GM12878 (cell line): ENCODE results near the gene ANXA2R. TPM values are rescaled to one million over a fixed set of nuclear protein-coding genes. Genes with fewer than 3 reads are reported as not detected.

Experiments
- ATAC-seq: fragments of 200-7000 bp; cut with Tn5 transposase; 3 replicates; pipeline ENCODE4 v1.9.1; 2020; ENCODE audit warnings: mild to moderate bottlenecking, moderate library complexity
- BruUV-seq: library from RNA; stranded (reverse); fragments of 400-500 nt; replicated peaks from 2 replicates; lab custom pipeline; 2021; lab: Mats Ljungman, UMichigan
- CTCF ChIA-PET: fragments of 300-600 bp; sonication (Branson Sonifier 250); formaldehyde crosslinking; extraction: SDS; loops from one replicate; lab custom pipeline; 2021; ENCODE audit warnings: inconsistent platforms; lab: Yijun Ruan, JAX
- POLR2A ChIA-PET: fragments of 350-600 bp; formaldehyde crosslinking; extraction: SDS; loops from one replicate; lab custom pipeline; 2021; ENCODE audit warnings: inconsistent platforms; lab: Charles Lee
- RAD21 ChIA-PET: fragments of 300-600 bp; sonication (Branson Sonifier 250); formaldehyde crosslinking; loops from one replicate; lab custom pipeline; 2023; ENCODE audit warnings: antibody characterized with exemption; ENCODE audit not compliant: unreplicated experiment; lab: Charles Lee
- SMC1A ChIA-PET: fragments of 300-600 bp; sonication (Branson Sonifier 250); formaldehyde crosslinking; loops from one replicate; lab custom pipeline; 2023; ENCODE audit not compliant: unreplicated experiment, uncharacterized antibody; lab: Charles Lee
- DNase-seq: peaks from one replicate; pipeline ENCODE4 v3.0.0-alpha.2; 2011; ENCODE audit warnings: low read depth, low spot score
- FAIRE-seq: peaks from 3 replicates; lab custom pipeline; 2011; peaks lifted over from hg19 to GRCh38; lab: Jason Lieb, UNC
- H2AFZ ChIP-seq: 2 replicates; pipeline ENCODE4 v1.6.0; 2011; ENCODE audit warnings: low read depth, low read length, control low read depth; ENCODE audit not compliant: control insufficient read depth
- H3K27ac ChIP-seq: 2 replicates; pipeline ENCODE4 v1.5.1; 2011; ENCODE audit warnings: control low read depth; ENCODE audit not compliant: control insufficient read depth, insufficient read depth
- H3K27me3 ChIP-seq, 2 experiments: replicated peaks in 1 of 2; 2 replicates each; pipeline versions ENCODE4 v1.6.0 to v1.6.1; 2011; ENCODE audit warnings: low read length in 1 of 2; ENCODE audit not compliant: control insufficient read depth in 2 of 2, insufficient read depth in 2 of 2
- H3K36me3 ChIP-seq, 2 experiments: 2 replicates each; pipeline ENCODE4 v1.5.1; 2011; ENCODE audit warnings: low read length in 1 of 2; ENCODE audit not compliant: control insufficient read depth in 2 of 2, insufficient read depth in 2 of 2
- H3K4me1 ChIP-seq: 2 replicates; pipeline ENCODE4 v1.6.1; 2011; ENCODE audit warnings: mild to moderate bottlenecking, low read length, moderate library complexity, mixed read lengths; ENCODE audit not compliant: control insufficient read depth, insufficient read depth
- H3K4me2 ChIP-seq: 2 replicates; pipeline ENCODE4 v1.6.0; 2011; ENCODE audit warnings: control low read depth; ENCODE audit not compliant: control insufficient read depth, insufficient read depth
- H3K4me3 ChIP-seq: fragments of 200-600 bp; sonication (generic); 2 replicates; pipeline ENCODE4 v1.5.1; 2016
- H3K79me2 ChIP-seq: 2 replicates; pipeline ENCODE4 v1.6.0; 2011; ENCODE audit warnings: low read length; ENCODE audit not compliant: control insufficient read depth, insufficient read depth
- H3K9ac ChIP-seq: 2 replicates; pipeline ENCODE4 v1.8.0; 2011; ENCODE audit warnings: low read length, control low read depth, mixed read lengths; ENCODE audit not compliant: control insufficient read depth, insufficient read depth
- H3K9me3 ChIP-seq: replicated peaks from 3 replicates; pipeline ENCODE4 v1.5.1; 2011; ENCODE audit warnings: mild to moderate bottlenecking, low read length; ENCODE audit not compliant: control insufficient read depth, insufficient read depth
- H4K20me1 ChIP-seq: 2 replicates; pipeline ENCODE4 v1.6.0; 2011; ENCODE audit not compliant: control insufficient read depth, insufficient read depth
- DPF2 ChIP-seq: fragments of 450-650 bp; IDR thresholded peaks from 2 replicates; pipeline ENCODE4 v1.6.1; 2017; ENCODE audit warnings: mild to moderate bottlenecking
- ESRRA ChIP-seq: IDR thresholded peaks from 2 replicates; pipeline ENCODE4 v1.6.1; 2012; ENCODE audit warnings: mild to moderate bottlenecking, low read length, improper control_type of control experiment
- KDM1A ChIP-seq: fragments of 200-600 bp; sonication (generic); IDR thresholded peaks from 2 replicates; pipeline ENCODE4 v1.6.1; 2016; ENCODE audit warnings: borderline replicate concordance
- KLF5 ChIP-seq: fragments of 450-650 bp; IDR thresholded peaks from 2 replicates; pipeline ENCODE4 v1.6.1; 2014; ENCODE audit warnings: mild to moderate bottlenecking; ENCODE audit not compliant: partially characterized antibody
- MEF2B ChIP-seq: fragments of 450-650 bp; IDR thresholded peaks from 2 replicates; pipeline ENCODE4 v1.6.1; 2018; ENCODE audit warnings: mild to moderate bottlenecking, moderate library complexity; ENCODE audit not compliant: partially characterized antibody, poor library complexity, severe bottlenecking
- MTA2 ChIP-seq: fragments of 450-650 bp; IDR thresholded peaks from 2 replicates; pipeline ENCODE4 v1.6.1; 2016; ENCODE audit warnings: low read depth, mild to moderate bottlenecking, moderate library complexity
- NFIC ChIP-seq: IDR thresholded peaks from 2 replicates; pipeline ENCODE4 v1.6.1; 2012; ENCODE audit warnings: low read depth, mild to moderate bottlenecking, inconsistent platforms, low read length, moderate library complexity
- NFXL1 ChIP-seq: fragments of 450-650 bp; IDR thresholded peaks from 2 replicates; pipeline ENCODE4 v1.6.1; 2017; ENCODE audit warnings: antibody characterized with exemption, mild to moderate bottlenecking, borderline replicate concordance
- POLR2AphosphoS2 ChIP-seq: IDR thresholded peaks from 2 replicates; pipeline ENCODE4 v1.6.1; 2011; ENCODE audit warnings: low read depth, mild to moderate bottlenecking, low read length, improper control_type of control experiment, moderate library complexity
- POU2F2 ChIP-seq: IDR thresholded peaks from 3 replicates; pipeline ENCODE4 v1.6.1; 2011; ENCODE audit warnings: low read depth, mild to moderate bottlenecking, low read length, borderline replicate concordance
- SIX5 ChIP-seq: IDR thresholded peaks from 2 replicates; pipeline ENCODE4 v1.6.1; 2011; ENCODE audit warnings: mild to moderate bottlenecking, low read depth, low read length, moderate library complexity; ENCODE audit not compliant: severe bottlenecking
- SMC3 ChIP-seq: IDR thresholded peaks from 2 replicates; pipeline ENCODE4 v1.6.1; 2011; ENCODE audit warnings: low read length, improper control_type of control experiment, borderline replicate concordance
- WGBS: methylation state at CpG from one replicate; pipeline ENCODE4 v1.1.6; 2016; ENCODE audit warnings: low lambda C conversion rate; ENCODE audit not compliant: insufficient replicate concordance, insufficient coverage; ENCODE audit errors: missing lambda C conversion rate; 5-methylcytosine and 5-hydroxymethylcytosine counted together
- in situ Hi-C: fragments of 300-500 bp; cut with MboI; formaldehyde crosslinking; loops from 9 replicates; pipeline ENCODE4 v1.14.3; 2018; ENCODE audit warnings: mixed read lengths
- intact Hi-C: fragments of 100-400 bp; cut with micrococcal nuclease; formaldehyde crosslinking; loops from one replicate; pipeline ENCODE4 v1.14.2; 2022; ENCODE audit not compliant: unreplicated experiment
- polyA plus RNA-seq, 11 experiments: library from polyadenylated mRNA; depleted of rRNA in 4 of 11; unstranded in 6 of 11; stranded (reverse) in 5 of 11; fragments of >200 nt; fragmentation: Nextera tagmentation in 4 of 11; fragmentation: Illumina TruSeq in 1 of 11; extraction: Ambion mirVana in 4 of 11; extraction: Trizol in 1 of 11; gene quantifications; 1 replicate in 1 of 11; 2 replicates in 10 of 11; pipeline versions ENCODE4 v1.2.1 to v1.2.3, GENCODE V29; 2011 to 2016; ENCODE audit warnings: inconsistent platforms in 2 of 11, missing spikeins in 2 of 11, low read depth in 1 of 11
- total RNA-seq, 4 experiments: library from RNA; depleted of rRNA in 3 of 4; stranded (reverse); fragments of >200 nt in 3 of 4; fragmentation: Illumina TruSeq in 1 of 4; extraction: Trizol in 1 of 4; gene quantifications; 2 replicates each; pipeline versions ENCODE4 v1.2.1 to v1.2.3, GENCODE V29; 2013 to 2021
- TF ChIP-seq, protein P1 (sequence below): fragments of 450-650 bp; IDR thresholded peaks from 2 replicates; pipeline ENCODE4 v1.6.1; 2016; ENCODE audit warnings: mild to moderate bottlenecking
- TF ChIP-seq, protein P2 (sequence below): fragments of 450-650 bp; IDR thresholded peaks from 2 replicates; pipeline ENCODE4 v1.6.1; 2016; ENCODE audit warnings: mild to moderate bottlenecking
- TF ChIP-seq, protein P3 (sequence below): fragments of 450-650 bp; IDR thresholded peaks from 2 replicates; pipeline ENCODE4 v1.6.1; 2017; ENCODE audit warnings: mild to moderate bottlenecking

Gene ANXA2R
- total and polyA plus RNA-seq, 10 of the 15 experiments (the other 5 are each of a cell fraction or from before 2014, with no cell fraction given) = 2.3 to 7.8 (median 4.4) TPM

DNA sequence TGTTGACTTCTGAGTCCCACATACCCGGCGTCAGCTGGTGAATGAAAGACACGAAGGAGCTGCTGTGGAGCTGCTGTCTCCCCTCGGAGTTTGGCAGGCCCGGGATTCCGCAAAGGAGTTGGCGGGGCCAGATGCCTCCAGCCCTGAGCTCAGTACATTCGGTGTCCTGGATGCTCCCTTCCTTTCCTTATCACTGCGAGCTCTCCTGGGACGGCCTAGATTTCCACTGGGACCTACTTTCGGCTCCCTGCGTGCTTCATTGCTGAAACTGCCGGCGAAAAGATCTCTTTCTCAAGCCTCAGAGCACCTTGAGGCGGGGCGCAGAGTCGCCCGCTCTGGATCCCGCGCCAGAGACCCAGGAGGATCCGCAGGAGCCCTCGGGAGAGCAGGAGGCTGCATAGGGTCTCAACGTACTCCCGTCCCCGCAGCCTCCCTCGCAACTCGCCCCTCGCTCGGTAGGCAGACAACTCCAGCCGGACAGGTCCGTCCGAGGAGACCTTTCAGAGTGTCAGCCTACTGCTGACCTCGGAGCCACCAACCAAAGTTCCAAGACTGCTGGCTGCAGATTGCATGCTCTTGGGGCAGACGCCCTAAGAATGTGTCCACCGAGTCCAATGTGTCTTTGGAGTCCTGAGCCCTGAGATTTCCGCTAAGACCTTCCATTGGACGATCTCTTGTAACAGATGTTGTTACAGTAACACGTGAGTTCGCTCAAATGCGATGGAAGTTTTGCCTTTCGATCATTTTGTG, 6.1 kb downstream of the ANXA2R start:
- WGBS = 91% methylated on average over 41 of the region's 41 CpGs
- ChIA-PET SMC1A (interaction anchor here (0.9 kb wide), 1 partner anchor 13 kb away, joined by 3 read pairs; no protein-coding TSS in a partner anchor), CTCF (no interaction called here), POLR2A (no interaction called here), RAD21 (no interaction called here)
- no peak for DNase-seq
- no peak overlapping the region for H2AFZ ChIP-seq
- in situ Hi-C loops (no loop called here), intact Hi-C loops (no loop called here)
- no peaks in the 10 kb centered on the region for H3K27me3 ChIP-seq
- H3K4me1 ChIP-seq = peaks cover 16% of the 10 kb centered on the region
- H3K27ac ChIP-seq = no peak overlapping the region
- no peaks in the 10 kb centered on the region for H3K36me3 ChIP-seq
- no peak overlapping the region for H3K4me3 ChIP-seq
- TF ChIP-seq SMC3 (no peak), KLF5 (no peak), ESRRA (no peak), POLR2AphosphoS2 (no peak), MEF2B (no peak), NFIC (no peak), SIX5 (no peak), POU2F2 (no peak), KDM1A (no peak), DPF2 (no peak), NFXL1 (no peak), MTA2 (no peak)
- TF ChIP-seq, protein P1, sequence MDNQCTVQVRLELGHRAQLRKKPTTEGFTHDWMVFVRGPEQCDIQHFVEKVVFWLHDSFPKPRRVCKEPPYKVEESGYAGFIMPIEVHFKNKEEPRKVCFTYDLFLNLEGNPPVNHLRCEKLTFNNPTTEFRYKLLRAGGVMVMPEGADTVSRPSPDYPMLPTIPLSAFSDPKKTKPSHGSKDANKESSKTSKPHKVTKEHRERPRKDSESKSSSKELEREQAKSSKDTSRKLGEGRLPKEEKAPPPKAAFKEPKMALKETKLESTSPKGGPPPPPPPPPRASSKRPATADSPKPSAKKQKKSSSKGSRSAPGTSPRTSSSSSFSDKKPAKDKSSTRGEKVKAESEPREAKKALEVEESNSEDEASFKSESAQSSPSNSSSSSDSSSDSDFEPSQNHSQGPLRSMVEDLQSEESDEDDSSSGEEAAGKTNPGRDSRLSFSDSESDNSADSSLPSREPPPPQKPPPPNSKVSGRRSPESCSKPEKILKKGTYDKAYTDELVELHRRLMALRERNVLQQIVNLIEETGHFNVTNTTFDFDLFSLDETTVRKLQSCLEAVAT = no peak
- TF ChIP-seq, protein P2, sequence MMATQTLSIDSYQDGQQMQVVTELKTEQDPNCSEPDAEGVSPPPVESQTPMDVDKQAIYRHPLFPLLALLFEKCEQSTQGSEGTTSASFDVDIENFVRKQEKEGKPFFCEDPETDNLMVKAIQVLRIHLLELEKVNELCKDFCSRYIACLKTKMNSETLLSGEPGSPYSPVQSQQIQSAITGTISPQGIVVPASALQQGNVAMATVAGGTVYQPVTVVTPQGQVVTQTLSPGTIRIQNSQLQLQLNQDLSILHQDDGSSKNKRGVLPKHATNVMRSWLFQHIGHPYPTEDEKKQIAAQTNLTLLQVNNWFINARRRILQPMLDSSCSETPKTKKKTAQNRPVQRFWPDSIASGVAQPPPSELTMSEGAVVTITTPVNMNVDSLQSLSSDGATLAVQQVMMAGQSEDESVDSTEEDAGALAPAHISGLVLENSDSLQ = no peak
- TF ChIP-seq, protein P3, sequence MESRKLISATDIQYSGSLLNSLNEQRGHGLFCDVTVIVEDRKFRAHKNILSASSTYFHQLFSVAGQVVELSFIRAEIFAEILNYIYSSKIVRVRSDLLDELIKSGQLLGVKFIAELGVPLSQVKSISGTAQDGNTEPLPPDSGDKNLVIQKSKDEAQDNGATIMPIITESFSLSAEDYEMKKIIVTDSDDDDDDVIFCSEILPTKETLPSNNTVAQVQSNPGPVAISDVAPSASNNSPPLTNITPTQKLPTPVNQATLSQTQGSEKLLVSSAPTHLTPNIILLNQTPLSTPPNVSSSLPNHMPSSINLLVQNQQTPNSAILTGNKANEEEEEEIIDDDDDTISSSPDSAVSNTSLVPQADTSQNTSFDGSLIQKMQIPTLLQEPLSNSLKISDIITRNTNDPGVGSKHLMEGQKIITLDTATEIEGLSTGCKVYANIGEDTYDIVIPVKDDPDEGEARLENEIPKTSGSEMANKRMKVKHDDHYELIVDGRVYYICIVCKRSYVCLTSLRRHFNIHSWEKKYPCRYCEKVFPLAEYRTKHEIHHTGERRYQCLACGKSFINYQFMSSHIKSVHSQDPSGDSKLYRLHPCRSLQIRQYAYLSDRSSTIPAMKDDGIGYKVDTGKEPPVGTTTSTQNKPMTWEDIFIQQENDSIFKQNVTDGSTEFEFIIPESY = no peak
- H3K79me2 ChIP-seq = no peaks in the 10 kb centered on the region
- no peaks in the 10 kb centered on the region for H4K20me1 ChIP-seq
- no peak for FAIRE-seq
- no peaks in the 10 kb centered on the region for H3K9me3 ChIP-seq
- H3K9ac ChIP-seq = no peak overlapping the region
- H3K4me2 ChIP-seq = no peak overlapping the region
- ATAC-seq = no peak
- BruUV-seq = no TSS peak
